ENCODE results near the gene AGO1.

The AGO1 gene

DNA sequence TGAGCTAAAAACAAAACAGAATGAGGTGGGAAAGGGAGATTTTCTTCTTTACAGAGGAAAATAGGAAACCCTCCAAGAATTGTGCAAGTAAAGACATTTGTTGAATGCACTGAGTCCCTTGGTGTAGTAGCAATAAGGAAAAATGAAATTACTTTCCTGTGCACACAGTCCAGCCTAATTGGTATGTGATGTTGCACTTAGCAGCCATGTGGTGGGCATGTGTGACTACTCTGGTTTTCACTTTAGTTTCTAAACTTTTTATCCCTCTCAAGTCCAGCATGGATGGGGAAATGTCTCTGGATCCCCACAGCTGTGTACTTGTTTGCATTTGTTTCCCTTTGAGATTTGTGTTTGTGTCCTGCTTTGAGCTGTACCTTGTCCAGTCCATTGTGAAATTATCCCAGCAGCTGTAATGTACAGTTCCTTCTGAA lies 40.8 kb downstream of the AGO1 start:
- intact Hi-C loops (cut with DNase I; ENCODE audit: low total_unique reads) = no loop called here
- H3K36me3 ChIP-seq = peaks cover 16 to 47% (median 27%) of the 10 kb centered on the region in 3 donors

DNA sequence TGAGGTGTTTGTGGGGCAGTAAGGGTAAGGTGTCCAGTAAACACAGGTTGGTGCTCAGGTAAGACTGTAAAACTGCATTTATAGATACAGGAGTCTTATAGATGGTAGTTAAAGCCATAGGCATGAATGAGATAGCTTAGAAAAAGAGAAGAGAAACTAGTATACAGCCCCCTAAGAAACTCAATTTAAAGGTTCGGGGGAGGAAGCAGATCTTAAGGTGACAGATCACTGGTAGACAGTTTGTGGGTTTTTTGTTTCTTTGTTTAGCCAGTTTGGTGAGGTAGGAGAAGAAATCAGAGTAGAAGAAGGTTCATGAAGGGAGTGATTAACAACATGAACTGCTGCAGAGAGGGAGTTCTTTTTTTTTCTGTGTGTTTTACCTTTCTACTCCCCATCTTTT lies 41.8 kb downstream of the AGO1 start:
- intact Hi-C loops (cut with DNase I; ENCODE audit: low total_unique reads) = no loop called here
- DNase-seq = no peak
- TF ChIP-seq, protein P1, sequence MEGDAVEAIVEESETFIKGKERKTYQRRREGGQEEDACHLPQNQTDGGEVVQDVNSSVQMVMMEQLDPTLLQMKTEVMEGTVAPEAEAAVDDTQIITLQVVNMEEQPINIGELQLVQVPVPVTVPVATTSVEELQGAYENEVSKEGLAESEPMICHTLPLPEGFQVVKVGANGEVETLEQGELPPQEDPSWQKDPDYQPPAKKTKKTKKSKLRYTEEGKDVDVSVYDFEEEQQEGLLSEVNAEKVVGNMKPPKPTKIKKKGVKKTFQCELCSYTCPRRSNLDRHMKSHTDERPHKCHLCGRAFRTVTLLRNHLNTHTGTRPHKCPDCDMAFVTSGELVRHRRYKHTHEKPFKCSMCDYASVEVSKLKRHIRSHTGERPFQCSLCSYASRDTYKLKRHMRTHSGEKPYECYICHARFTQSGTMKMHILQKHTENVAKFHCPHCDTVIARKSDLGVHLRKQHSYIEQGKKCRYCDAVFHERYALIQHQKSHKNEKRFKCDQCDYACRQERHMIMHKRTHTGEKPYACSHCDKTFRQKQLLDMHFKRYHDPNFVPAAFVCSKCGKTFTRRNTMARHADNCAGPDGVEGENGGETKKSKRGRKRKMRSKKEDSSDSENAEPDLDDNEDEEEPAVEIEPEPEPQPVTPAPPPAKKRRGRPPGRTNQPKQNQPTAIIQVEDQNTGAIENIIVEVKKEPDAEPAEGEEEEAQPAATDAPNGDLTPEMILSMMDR (IDR thresholded peaks at IDR 0.05) = no peak
- H3K4me1 ChIP-seq = peaks cover 0 to 3% (median 0%) of the 10 kb centered on the region in 4 donors
- no peaks in the 10 kb centered on the region for H3K27me3 ChIP-seq
- H3K36me3 ChIP-seq = peaks cover 5 to 37% (median 17%) of the 10 kb centered on the region in 3 donors
- H3K4me3 ChIP-seq = no peak overlapping the region
- no peak overlapping the region for H3K27ac ChIP-seq
- H3K9me3 ChIP-seq = no peaks in the 10 kb centered on the region

More for the DNA sequence above, 40.8 kb downstream of the AGO1 start:
- Histone ChIP-seq H3K9me3 (no peaks in the 10 kb centered on the region), H3K4me3 (no peak overlapping the region), H3K27me3 (no peaks in the 10 kb centered on the region), H3K27ac (no peak overlapping the region), H3K4me1 (no peaks in the 10 kb centered on the region)
- TF ChIP-seq, protein P1 (IDR thresholded peaks at IDR 0.05) = no peak
- DNase-seq = no peak

DNA sequence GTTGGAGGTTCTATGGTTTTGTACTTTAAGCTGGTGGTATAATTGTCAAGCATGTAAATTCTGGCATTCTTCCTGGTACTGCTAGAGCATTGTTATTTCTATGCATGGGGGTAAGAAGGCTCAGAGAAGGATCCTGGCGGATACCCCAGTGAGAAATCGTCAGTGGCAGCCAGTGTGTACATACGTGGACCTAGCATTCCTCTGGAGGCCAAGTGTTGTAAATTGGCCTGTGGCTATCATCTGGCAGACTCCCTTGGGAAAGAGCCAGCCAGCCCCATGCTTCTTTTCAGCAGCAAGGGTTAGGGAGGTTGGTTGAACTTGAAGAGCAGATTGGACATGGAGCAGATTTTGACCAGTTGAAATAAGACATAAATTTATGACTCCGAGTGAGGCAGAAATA lies 42.7 kb downstream of the AGO1 start:
- Histone ChIP-seq H3K27me3 (no peaks in the 10 kb centered on the region), H3K4me3 (no peak overlapping the region), H3K27ac (no peak overlapping the region), H3K9me3 (no peaks in the 10 kb centered on the region), H3K4me1 (peaks cover 0 to 6% (median 0%) of the 10 kb centered on the region in 4 donors), H3K36me3 (peaks cover 0 to 28% (median 8%) of the 10 kb centered on the region in 3 donors)
- TF ChIP-seq, protein P1 (IDR thresholded peaks at IDR 0.05) = no peak
- intact Hi-C loops (cut with DNase I; ENCODE audit: low total_unique reads) = no loop called here
- DNase-seq = no peak

DNA sequence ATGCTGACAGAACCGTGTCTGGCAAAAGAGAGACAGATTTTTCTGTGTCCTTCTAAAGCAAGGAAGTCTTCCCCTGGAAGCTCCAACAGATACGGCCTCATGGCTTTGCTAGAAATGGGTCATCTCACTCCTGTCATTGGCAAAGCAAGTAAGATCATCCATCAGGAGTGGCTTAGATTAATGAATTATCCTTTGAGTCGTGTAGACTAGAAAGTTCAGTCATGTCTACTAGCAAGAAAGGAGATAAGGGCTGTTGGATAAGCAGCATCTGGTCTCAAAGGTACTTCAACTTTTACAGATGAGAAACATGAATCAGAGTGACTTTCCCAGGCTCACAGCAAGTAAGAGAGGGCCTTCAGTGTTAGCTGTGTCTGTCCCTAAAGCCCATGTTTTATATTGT lies 44.5 kb downstream of the AGO1 start:
- intact Hi-C loops (cut with DNase I; ENCODE audit: low total_unique reads) = no loop called here
- H3K27me3 ChIP-seq = no peaks in the 10 kb centered on the region
- peaks cover 0 to 13% (median 2%) of the 10 kb centered on the region in 4 donors for H3K4me1 ChIP-seq
- no peaks in the 10 kb centered on the region for H3K9me3 ChIP-seq
- H3K36me3 ChIP-seq = peaks cover 0 to 10% (median 0%) of the 10 kb centered on the region in 3 donors
- DNase-seq = no peak
- H3K27ac ChIP-seq = no peak overlapping the region
- TF ChIP-seq, protein P1 (IDR thresholded peaks at IDR 0.05) = no peak
- H3K4me3 ChIP-seq = no peak overlapping the region

DNA sequence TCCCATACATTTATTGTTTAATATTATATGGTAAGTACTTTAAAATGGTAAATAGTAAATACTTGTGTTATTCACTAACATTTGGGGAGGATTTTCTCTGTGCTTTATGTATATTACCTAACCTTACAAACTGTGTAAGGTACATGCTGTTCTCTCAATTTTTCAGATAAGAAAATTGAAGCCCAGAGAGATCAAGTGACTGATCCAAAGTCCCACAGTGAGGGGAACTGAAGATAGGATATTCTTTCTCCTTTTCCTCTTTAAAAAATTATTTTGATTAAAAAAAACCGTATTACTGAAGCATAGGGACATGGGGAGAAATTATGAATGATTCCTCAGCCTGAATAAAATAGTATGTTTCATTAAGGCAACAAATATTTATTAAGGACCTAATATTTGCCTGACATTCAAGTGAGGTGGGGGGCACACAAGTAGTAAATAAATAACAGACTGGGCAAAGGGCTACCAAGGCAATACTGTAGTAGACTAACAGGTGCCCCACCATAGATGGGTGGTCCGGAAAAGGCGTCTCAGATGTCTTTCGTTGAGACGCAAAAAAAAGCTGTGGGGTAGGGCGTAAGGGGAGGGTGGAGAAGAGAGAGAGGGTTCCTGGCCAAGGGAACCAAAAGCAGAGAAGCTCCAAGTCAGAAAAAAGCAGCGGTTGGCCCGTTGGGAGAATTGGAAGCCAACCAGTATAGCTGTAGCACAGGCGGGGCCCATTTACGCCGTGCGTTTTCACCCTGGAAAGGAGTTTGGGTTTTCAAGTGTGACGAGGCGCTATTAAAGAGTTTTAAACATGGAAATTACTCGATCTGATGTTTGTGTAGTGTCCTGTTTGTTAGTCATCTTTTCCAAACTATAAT lies 47.0 kb downstream of the AGO1 start:
- Histone ChIP-seq H3K9me3 (no peaks in the 10 kb centered on the region), H3K4me1 (peaks cover 0 to 34% (median 4%) of the 10 kb centered on the region in 4 donors), H3K27me3 (no peaks in the 10 kb centered on the region), H3K27ac (peak overlapping the region; percentile 96 to 98), H3K4me3 (peak overlapping the region; percentile 71 to 73), H3K36me3 (no peaks in the 10 kb centered on the region)
- intact Hi-C loops (cut with DNase I; ENCODE audit: low total_unique reads) = no loop called here
- TF ChIP-seq, protein P1 (IDR thresholded peaks at IDR 0.05) = no peak
- peak; percentile 62 to 82 for DNase-seq
